GM21825 (cell line): ENCODE results near the gene FAM219A.
"Not testable (repeated sequence)": the region's sequence is repeated elsewhere in the genome, so short reads cannot be mapped to it uniquely, and the experiment has no call there.

Experiments used
- ATAC-seq: cut with Tn5 transposase; IDR thresholded peaks from one replicate; pipeline ENCODE4 v1.9.1; 2021; ENCODE audit warnings: mild to moderate bottlenecking, moderate library complexity; ENCODE audit not compliant: unreplicated experiment

The FAM219A gene

GRCh38 chr9:34485822-34486221 lies 27.5 kb upstream of the FAM219A start:
- no peak for ATAC-seq

DNA sequence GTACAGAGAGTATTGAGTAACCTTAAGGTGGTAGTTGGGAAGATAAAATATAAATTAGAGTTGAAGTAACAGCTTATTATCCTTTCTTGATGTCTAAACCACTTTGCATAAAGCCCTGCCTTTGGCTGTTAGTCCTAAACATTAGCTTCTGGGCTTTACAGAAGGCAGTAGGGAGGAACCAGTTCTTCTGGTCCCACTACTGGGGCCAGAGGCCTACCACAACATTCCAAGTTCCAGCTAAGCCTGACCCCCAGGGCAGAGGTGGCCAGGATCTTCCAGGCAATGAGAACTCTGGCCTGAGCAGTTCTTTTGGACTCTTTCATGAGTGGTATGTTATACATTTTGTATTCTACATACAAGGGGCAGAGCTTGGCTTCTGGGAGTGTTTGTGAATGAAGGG lies 26.3 kb upstream of the FAM219A start:
- ATAC-seq = no peak

DNA sequence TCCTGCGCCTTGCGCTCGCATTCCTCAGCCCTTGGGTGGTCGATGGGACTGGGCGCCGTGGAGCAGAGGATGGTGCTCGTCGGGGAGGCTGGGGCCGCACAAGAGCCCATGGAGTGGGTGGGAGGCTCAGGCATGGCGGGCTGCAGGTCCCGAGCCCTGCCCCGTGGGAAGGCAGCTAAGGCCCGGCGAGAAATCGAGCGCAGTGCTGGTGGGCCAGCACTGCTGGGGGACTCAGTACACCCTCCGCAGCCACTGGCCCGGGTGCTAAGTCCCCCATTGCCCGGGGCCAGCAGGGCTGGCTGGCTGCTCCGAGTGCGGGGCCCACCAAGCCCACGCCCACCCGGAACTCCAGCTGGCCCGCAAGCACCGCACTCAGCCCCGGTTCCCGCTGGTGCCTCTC lies 24.4 kb upstream of the FAM219A start:
- ATAC-seq = not testable (repeated sequence)

- ATAC-seq = not testable (repeated sequence)
Observed at GRCh38 chr9:34481620-34482019, 23.2 kb upstream of the FAM219A start.

- no peak for ATAC-seq
Observed at GRCh38 chr9:34479431-34479866, 21.1 kb upstream of the FAM219A start.

DNA sequence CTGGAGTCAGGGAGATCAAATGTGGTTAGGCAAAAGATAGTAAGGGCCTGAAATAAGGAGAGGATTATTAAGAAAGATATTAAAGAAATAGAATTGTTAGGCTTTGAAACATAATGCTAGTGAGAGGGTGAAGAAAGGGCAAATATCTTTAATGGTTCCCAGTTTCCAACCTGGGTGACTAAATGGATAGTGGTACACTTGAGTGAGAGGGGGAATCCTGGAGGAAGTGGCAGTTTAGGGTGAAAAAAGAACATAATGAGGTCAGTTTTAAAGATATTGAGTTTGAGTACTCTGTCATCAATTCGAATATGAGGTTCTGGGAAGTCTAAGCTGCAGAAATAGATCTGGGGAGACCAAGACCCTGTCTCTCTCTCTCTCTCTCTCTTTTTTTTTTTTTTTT lies 19.2 kb upstream of the FAM219A start:
- no peak for ATAC-seq

DNA sequence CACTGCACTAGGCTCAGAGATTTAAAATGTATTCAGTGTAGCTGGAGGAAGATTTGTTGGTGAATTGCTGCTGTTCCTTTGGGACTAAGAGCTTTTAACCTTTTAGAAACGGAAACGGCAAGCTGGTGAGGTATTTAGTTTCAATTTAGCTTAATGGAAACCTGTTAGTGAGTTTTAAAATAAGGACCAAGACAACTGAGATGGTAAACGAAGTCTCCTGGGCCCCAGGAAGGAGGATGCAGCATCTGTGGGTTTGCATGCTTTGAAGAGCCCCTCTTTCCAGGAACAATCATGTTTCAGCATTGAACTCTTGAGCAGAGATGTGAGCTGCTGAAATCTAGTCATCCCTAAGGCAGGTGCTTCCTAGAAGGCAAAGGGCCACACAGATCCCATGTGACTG lies 16.7 kb upstream of the FAM219A start:
- no peak for ATAC-seq

GRCh38 chr9:34465468-34465867 lies 7.1 kb upstream of the FAM219A start:
- ATAC-seq = no peak

GRCh38 chr9:34464571-34464970 lies 6.2 kb upstream of the FAM219A start:
- no peak for ATAC-seq

DNA sequence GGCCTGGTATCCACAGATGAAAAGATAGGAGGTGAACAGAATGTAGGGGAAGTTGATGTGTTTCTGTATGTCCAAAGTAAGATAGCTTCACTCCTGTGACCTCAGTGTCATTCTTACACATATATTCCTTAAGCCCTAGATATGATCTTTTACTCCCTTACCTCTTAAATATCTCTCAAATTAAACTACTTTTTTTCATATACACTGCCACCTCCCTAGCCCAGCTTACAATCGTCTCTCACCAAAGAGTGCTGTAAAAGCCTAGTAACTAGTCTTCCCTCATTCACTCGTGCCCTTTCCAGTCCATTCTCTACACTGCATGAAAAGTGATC lies 5.5 kb upstream of the FAM219A start:
- ATAC-seq = no peak

GRCh38 chr9:34463098-34463900 lies 4.9 kb upstream of the FAM219A start:
- no peak for ATAC-seq

- ATAC-seq = no peak
Observed at GRCh38 chr9:34459941-34460340, 1.6 kb upstream of the FAM219A start.

DNA sequence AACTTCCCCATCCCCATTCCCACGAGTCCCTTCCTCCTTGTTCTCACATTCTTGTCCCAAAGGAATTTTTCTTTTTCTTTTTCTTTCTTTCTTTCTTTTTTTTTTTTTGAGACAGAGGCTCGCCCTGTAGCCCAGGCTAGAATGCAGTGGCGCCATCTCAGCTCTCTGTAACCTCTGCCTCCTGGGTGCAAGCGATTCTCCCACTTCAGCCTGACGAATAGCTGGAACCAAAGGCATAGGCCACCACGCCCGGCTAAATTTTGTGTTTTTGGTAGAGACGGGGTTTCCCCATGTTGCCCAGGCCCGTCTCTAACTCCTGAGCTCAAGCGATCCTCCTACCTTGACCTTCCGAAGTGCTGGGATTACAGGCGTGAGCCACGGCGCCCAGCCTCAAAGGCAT lies 986 bp upstream of the FAM219A start:
- no peak for ATAC-seq

DNA sequence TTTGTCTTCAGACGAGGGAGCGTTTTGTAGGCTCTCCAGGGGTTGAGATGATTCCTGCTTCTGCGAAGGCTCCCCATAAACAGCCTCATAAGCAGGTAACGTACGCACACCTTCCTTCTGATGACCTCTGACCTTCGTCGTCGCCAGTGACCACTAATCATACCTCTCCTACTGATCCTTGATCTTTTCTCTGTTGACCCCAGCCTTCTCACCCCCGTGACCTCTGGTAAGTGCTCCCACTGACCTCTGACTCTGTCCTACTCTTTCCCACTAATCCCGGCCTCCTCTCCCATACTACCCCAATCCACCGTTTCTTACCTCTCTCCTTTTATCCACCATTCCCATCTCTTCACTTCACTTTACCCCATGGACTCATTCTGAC lies 580 bp upstream of the FAM219A start:
- no peak for ATAC-seq

- ATAC-seq = no peak
Observed at GRCh38 chr9:34457266-34458012, 931 bp downstream of the FAM219A start.

DNA sequence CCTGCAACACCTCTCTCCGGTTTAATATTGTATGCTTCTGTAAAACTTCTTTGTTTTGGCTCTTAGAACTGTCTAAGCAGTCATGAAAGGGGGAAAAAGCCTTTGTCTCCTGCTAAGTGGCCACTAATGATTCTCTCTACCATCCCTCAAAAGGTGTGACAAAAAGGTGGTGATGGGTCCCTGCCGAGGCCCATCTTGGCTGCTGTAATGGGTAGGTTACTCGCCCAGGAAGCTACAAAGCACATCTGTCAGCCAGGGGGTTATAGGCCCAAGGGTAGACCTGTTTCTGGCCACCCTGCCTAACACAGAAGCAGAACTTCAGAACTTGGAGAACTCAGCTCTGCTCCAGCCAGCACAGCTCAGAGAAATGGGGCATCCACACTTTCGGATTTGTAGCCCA lies 1.6 kb downstream of the FAM219A start:
- ATAC-seq = no peak

DNA sequence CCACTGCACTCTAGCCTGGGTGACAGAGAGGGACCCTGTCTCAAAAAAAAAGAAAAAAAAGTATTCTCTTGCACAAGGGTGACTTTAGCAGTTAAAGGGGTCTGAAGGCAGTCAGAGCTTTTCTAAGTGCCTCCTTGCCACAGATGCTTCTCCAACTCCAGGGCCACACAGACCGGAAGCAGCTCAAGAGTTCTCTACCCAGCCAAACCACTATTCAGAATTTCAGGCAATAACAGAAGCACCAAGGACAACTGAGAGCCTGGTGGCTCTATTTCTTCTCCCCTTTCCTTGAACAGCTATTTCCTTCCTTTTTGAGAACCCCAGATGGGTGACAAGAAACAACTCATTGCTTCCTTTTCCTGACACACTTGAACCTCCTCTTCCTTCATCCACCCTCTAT lies 2.2 kb downstream of the FAM219A start:
- no peak for ATAC-seq

- no peak for ATAC-seq
Observed at GRCh38 chr9:34454571-34455065, 3.8 kb downstream of the FAM219A start.

DNA sequence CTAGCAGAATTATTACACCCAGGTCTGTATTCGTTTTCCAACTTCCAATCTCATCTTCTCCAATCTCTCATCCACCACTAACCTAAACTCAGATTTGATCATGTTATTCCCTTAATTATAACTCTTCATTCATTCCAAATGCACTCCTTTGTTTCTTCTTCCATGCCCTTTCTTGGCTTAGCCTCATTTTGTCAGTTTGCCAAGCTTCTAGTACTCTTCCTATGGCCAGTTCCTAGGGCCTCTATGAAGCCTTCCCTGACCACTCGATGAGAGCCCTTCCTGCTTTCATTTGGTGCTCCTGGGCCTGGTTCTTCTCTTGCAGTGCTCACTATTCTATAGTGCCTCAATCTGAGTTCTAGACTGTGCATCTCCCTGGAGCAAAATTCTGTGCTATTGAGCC lies 5.8 kb downstream of the FAM219A start:
- no peak for ATAC-seq

DNA sequence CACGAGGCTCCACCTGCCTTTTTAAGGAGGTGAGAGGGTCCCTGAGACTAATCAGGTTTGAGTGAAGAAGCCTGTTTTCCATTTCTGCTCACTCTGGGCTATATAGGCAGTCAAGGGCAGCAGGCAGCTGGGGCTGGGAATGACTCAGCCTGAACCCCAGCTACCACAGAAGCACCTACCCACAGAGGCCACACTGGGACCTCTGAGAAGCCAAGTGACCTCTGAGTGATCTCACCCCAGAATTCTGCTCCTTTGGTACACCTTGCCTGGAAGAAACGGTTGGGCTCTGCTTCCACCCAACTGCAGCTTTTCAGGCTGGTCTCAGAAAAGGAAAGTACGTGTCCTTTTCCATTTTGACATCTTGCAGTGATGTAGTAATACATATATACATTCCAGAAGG lies 6.8 kb downstream of the FAM219A start:
- ATAC-seq = no peak

- no peak for ATAC-seq
Observed at GRCh38 chr9:34451135-34451534, 7.2 kb downstream of the FAM219A start.

DNA sequence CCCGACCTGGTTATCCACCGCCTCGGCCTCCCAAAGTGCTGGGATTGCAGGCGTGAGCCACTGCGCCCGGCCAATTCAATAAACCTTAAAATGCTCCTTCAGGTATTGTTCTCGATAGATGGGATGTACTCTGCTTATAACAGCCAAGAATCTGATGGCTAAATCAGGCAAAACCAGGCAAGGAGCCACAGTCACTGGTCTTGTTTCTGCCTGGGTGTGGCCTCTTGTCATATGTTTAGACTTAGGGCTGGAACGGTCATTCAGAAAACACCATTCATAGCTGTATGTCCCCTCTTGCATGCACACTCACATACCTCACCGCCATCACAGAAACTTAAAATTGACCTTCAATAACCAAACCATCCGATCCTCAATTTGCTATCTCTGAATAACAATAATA lies 7.7 kb downstream of the FAM219A start:
- ATAC-seq = no peak
